Measurements from ENCODE around the gene MEGF6. TPM values are rescaled to one million over a fixed set of nuclear protein-coding genes. Genes with fewer than 3 reads are reported as not detected.

The MEGF6 gene
- total RNA-seq, 1 donor from 2014 or later, result 209 TPM

- H3K27me3 Mint-ChIP-seq (ENCODE audit: low read depth), result no peaks in the 10 kb centered on the region
- H3K27ac Mint-ChIP-seq, result no peak overlapping the region
- no peaks in the 10 kb centered on the region for H3K9me3 Mint-ChIP-seq
- DNase-seq (ENCODE audit: low spot score in 2 of 2, unreplicated experiment in 2 of 2), result no peak
- H3K4me3 Mint-ChIP-seq, result no peak overlapping the region
- no peak for TF ChIP-seq CTCF (IDR thresholded peaks at IDR 0.05; ENCODE audit: unreplicated experiment)
- peaks cover 12% of the 10 kb centered on the region for H3K36me3 Mint-ChIP-seq
- no peaks in the 10 kb centered on the region for H3K4me1 Mint-ChIP-seq
Observed at GRCh38 chr1:3641816-3642215, 30.5 kb upstream of the MEGF6 start.

GRCh38 chr1:3641046-3641760 lies 29.9 kb upstream of the MEGF6 start:
- Mint-ChIP-seq H3K36me3 (peaks cover 16% of the 10 kb centered on the region), H3K27me3 (ENCODE audit: low read depth) (no peaks in the 10 kb centered on the region), H3K27ac (no peak overlapping the region), H3K4me1 (no peaks in the 10 kb centered on the region), H3K4me3 (no peak overlapping the region), H3K9me3 (no peaks in the 10 kb centered on the region)
- TF ChIP-seq CTCF (IDR thresholded peaks at IDR 0.05; ENCODE audit: unreplicated experiment), result no peak
- no peak for DNase-seq (ENCODE audit: low spot score in 2 of 2, unreplicated experiment in 2 of 2)

- Mint-ChIP-seq H3K27ac (no peak overlapping the region), H3K9me3 (no peaks in the 10 kb centered on the region), H3K36me3 (peaks cover 16% of the 10 kb centered on the region), H3K27me3 (ENCODE audit: low read depth) (no peaks in the 10 kb centered on the region), H3K4me1 (no peaks in the 10 kb centered on the region), H3K4me3 (no peak overlapping the region)
- no peak for DNase-seq (ENCODE audit: low spot score in 2 of 2, unreplicated experiment in 2 of 2)
- TF ChIP-seq CTCF (IDR thresholded peaks at IDR 0.05; ENCODE audit: unreplicated experiment), result no peak
Observed at GRCh38 chr1:3640121-3640837, 29.0 kb upstream of the MEGF6 start.

- Mint-ChIP-seq H3K27me3 (ENCODE audit: low read depth) (no peaks in the 10 kb centered on the region), H3K36me3 (peaks cover 21% of the 10 kb centered on the region)
Observed at GRCh38 chr1:3639397-3639911, 28.1 kb upstream of the MEGF6 start.

GRCh38 chr1:3638676-3639075 lies 27.4 kb upstream of the MEGF6 start:
- Mint-ChIP-seq H3K36me3 (peaks cover 22% of the 10 kb centered on the region), H3K9me3 (no peaks in the 10 kb centered on the region), H3K27me3 (ENCODE audit: low read depth) (no peaks in the 10 kb centered on the region), H3K4me1 (no peaks in the 10 kb centered on the region), H3K4me3 (no peak overlapping the region), H3K27ac (no peak overlapping the region)
- TF ChIP-seq CTCF (IDR thresholded peaks at IDR 0.05; ENCODE audit: unreplicated experiment), result no peak
- no peak for DNase-seq (ENCODE audit: low spot score in 2 of 2, unreplicated experiment in 2 of 2)

More at GRCh38 chr1:3639397-3639911, 28.1 kb upstream of the MEGF6 start:
- no peak for TF ChIP-seq CTCF (IDR thresholded peaks at IDR 0.05; ENCODE audit: unreplicated experiment)
- no peaks in the 10 kb centered on the region for H3K9me3 Mint-ChIP-seq
- H3K27ac Mint-ChIP-seq, result no peak overlapping the region
- no peak for DNase-seq (ENCODE audit: low spot score in 2 of 2, unreplicated experiment in 2 of 2)
- no peaks in the 10 kb centered on the region for H3K4me1 Mint-ChIP-seq
- no peak overlapping the region for H3K4me3 Mint-ChIP-seq
